ENCODE data around the gene FGF1. TPM values are rescaled to one million over a fixed set of nuclear protein-coding genes. Genes with fewer than 3 reads are reported as not detected.

Gene FGF1
- total RNA-seq, 3 donors from 2014 or later = 0.32 to 20.3 (median 6.6) TPM

DNA sequence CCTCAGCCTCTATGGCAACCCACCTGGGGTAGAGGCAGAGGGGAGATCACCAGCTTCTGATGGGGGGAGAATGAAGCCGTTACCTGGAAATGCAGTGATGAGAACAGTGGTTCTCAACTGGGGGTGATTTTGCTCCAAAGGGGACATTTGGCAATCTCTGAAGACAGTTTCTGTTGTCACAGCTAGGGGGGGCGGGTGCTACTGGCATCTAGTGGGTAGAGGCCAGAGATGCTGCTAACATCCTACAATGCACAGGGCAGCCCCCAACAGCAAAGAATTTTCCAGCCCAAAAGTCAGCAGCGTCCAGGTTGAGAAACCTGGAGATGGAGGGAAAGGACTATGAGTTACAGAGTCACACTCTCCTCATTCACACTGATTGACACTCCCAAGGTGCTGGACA, 84.5 kb downstream of the FGF1 start:
- TF ChIP-seq POLR2AphosphoS5 (IDR thresholded peaks at IDR 0.05) (no peak), CTCF (IDR thresholded peaks at IDR 0.05) (no peak), POLR2A (IDR thresholded peaks at IDR 0.05) (no peak)
- no peaks in the 10 kb centered on the region for H3K9me3 ChIP-seq
- H3K27me3 ChIP-seq = no peaks in the 10 kb centered on the region
- intact Hi-C loops (cut with DNase I; ENCODE audit: low total_unique reads) = no loop called here
- peak overlapping the region; percentile 31 to 33 for H3K27ac ChIP-seq
- no peak for DNase-seq (ENCODE audit: low spot score in 2 of 2)
- H3K36me3 ChIP-seq = no peaks in the 10 kb centered on the region
- H3K4me1 ChIP-seq = no peaks in the 10 kb centered on the region
- no peak overlapping the region for H3K4me3 ChIP-seq

DNA sequence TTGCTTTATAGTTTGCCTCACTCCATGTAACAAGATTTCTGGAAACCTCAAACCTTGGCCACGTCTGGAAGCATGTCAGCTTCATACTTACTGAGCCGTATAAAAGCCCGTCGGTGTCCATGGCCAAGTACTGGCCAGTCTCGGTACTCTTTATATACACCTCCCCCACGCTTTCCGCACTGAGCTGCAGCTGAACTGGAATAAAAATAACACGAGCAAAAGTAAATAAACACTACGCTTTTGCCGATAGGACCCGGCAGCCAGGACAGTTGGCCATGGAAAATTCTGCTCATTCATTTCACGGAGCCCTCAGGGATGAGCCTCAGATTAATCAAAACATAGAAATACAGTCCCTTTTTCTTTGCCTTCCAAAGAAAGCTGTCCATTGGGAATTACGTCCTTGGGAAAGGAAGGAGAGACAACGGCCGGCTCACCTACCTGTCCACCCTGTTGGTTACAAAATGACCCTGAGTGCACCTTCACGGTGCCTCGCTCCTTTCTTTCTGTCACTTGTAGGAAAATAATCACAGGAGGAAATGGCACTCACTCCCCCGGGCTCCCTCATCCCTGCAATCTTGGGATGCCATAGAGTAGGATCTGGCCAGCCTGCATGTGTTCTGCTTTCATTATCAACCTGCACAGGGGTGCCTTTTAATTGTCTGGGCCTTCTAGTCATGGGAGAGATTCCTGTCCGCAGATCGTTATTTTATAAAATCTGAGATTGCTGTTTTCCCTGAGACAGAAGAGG, 85.1 kb downstream of the FGF1 start:
- intact Hi-C loops (cut with DNase I; ENCODE audit: low total_unique reads) = no loop called here
- peak in 1 of 2 donors; percentile 25 for DNase-seq (ENCODE audit: low spot score in 2 of 2)
- TF ChIP-seq CTCF (IDR thresholded peaks at IDR 0.05) (no peak), POLR2A (IDR thresholded peaks at IDR 0.05) (no peak), POLR2AphosphoS5 (IDR thresholded peaks at IDR 0.05) (no peak)
- Histone ChIP-seq H3K9me3 (no peaks in the 10 kb centered on the region), H3K27me3 (no peaks in the 10 kb centered on the region), H3K4me3 (peak overlapping the region in 2 of 3 donors; percentile 24 to 42), H3K27ac (peak overlapping the region; percentile 31 to 33), H3K36me3 (no peaks in the 10 kb centered on the region), H3K4me1 (no peaks in the 10 kb centered on the region)

DNA sequence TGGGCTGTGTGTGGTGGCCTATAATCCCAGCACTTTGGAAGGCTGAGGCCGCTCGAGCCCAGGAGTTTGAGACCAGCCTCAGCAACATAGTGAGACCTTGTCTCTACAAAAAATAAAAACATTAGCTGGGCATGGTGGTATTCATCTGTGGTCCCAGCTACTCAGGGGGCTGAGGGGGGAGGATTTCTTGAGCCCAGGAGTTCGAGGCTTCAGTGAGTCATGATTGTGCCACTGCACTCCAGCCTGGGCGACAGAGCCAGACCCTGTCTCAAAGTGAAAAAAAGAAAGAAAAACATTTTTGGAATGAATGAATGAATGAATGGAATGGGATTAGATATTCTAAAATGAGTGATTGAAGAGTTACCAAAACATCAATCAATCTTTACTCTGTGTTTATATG, 85.8 kb downstream of the FGF1 start:
- Histone ChIP-seq H3K4me1 (no peaks in the 10 kb centered on the region), H3K4me3 (no peak overlapping the region), H3K27ac (peak overlapping the region in 1 of 2 donors; percentile 33), H3K27me3 (no peaks in the 10 kb centered on the region), H3K9me3 (no peaks in the 10 kb centered on the region), H3K36me3 (no peaks in the 10 kb centered on the region)
- intact Hi-C loops (cut with DNase I; ENCODE audit: low total_unique reads) = no loop called here
- no peak for TF ChIP-seq POLR2A (IDR thresholded peaks at IDR 0.05)
- no peak for TF ChIP-seq POLR2AphosphoS5 (IDR thresholded peaks at IDR 0.05)
- TF ChIP-seq CTCF (IDR thresholded peaks at IDR 0.05) = no peak
- DNase-seq (ENCODE audit: low spot score in 2 of 2) = no peak

- no peaks in the 10 kb centered on the region for H3K36me3 ChIP-seq
- intact Hi-C loops (cut with DNase I; ENCODE audit: low total_unique reads) = no loop called here
- DNase-seq (ENCODE audit: low spot score in 2 of 2) = no peak
- no peaks in the 10 kb centered on the region for H3K4me1 ChIP-seq
- H3K27ac ChIP-seq = no peak overlapping the region
- H3K9me3 ChIP-seq = no peaks in the 10 kb centered on the region
- H3K4me3 ChIP-seq = no peak overlapping the region
- H3K27me3 ChIP-seq = no peaks in the 10 kb centered on the region
- TF ChIP-seq CTCF (IDR thresholded peaks at IDR 0.05) (no peak), POLR2A (IDR thresholded peaks at IDR 0.05) (no peak), POLR2AphosphoS5 (IDR thresholded peaks at IDR 0.05) (no peak)
Measured at GRCh38 chr5:142598338-142598700, 87.6 kb downstream of the FGF1 start.

DNA sequence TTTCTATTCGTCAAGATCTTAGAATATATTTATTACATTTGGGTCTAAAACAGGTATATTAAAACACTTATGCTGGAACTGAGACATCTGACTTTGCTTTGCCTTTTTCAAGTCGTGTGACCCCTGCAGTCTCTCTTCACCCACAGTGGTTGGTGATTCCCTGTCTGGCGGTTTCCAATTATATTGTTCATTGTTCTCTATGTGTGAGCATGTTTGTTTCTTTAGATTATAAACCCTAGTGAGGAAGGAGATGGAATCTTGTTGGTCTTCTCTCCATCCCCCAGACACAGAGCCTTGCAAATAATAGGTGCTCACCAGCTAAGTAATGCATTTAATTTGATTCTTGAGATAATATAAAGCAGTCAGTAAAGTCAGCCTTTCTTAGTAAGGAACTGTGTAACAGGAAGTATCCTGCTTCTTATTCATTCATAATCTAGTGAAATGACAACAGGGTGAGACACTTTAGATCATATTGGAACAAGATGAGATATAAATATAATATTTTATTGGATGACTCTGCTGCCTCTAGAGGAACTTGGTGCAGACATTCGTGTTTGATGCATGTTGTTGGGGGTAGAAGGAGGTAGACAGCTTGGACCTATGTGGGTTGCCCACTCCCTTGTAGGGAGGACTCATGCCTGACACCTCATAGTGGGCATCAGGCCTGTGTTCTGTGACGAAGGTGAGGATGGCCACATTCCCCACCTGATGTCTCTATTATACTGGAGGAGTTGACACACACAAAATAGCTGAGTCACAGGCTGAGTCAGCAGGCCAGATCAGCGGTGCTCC, 88.1 kb downstream of the FGF1 start:
- no peak for TF ChIP-seq POLR2A (IDR thresholded peaks at IDR 0.05)
- no peaks in the 10 kb centered on the region for H3K9me3 ChIP-seq
- H3K27ac ChIP-seq = no peak overlapping the region

More for the DNA sequence above, 88.1 kb downstream of the FGF1 start:
- no peaks in the 10 kb centered on the region for H3K27me3 ChIP-seq
- intact Hi-C loops (cut with DNase I; ENCODE audit: low total_unique reads) = no loop called here
- no peaks in the 10 kb centered on the region for H3K4me1 ChIP-seq
- no peak overlapping the region for H3K4me3 ChIP-seq
- H3K36me3 ChIP-seq = no peaks in the 10 kb centered on the region
- DNase-seq (ENCODE audit: low spot score in 2 of 2) = no peak

Measured in breast epithelium (tissue), 4 donors.